GM12891 (cell line): ENCODE measurements around the gene SIRT5.

ENCODE experiments used
- POLR2AphosphoS5 ChIP-seq: IDR thresholded peaks from 2 replicates; pipeline ENCODE4 v1.6.1; 2011; ENCODE audit warnings: low read depth, low read length, control low read depth
- TAF1 ChIP-seq: IDR thresholded peaks from 2 replicates; pipeline ENCODE4 v1.6.1; 2011; ENCODE audit warnings: low read depth, low read length, control low read depth

GRCh38 chr6:13528232-13528631 is 46.2 kb upstream of the SIRT5 start:
- TF ChIP-seq POLR2AphosphoS5 (no peak), TAF1 (no peak)
